ENCODE measurements around the gene ESYT3. TPM values are rescaled to one million over a fixed set of nuclear protein-coding genes. Genes with fewer than 3 reads are reported as not detected.
"Not testable (repeated sequence)": the region's sequence is repeated elsewhere in the genome, so short reads cannot be mapped to it uniquely, and the experiment has no call there.

Gene ESYT3
- total RNA-seq, 1 donor from 2014 or later, result 0.94 TPM

GRCh38 chr3:138408751-138409570, 25.5 kb upstream of the ESYT3 start:
- DNase-seq (ENCODE audit: low spot score), result no peak

DNA sequence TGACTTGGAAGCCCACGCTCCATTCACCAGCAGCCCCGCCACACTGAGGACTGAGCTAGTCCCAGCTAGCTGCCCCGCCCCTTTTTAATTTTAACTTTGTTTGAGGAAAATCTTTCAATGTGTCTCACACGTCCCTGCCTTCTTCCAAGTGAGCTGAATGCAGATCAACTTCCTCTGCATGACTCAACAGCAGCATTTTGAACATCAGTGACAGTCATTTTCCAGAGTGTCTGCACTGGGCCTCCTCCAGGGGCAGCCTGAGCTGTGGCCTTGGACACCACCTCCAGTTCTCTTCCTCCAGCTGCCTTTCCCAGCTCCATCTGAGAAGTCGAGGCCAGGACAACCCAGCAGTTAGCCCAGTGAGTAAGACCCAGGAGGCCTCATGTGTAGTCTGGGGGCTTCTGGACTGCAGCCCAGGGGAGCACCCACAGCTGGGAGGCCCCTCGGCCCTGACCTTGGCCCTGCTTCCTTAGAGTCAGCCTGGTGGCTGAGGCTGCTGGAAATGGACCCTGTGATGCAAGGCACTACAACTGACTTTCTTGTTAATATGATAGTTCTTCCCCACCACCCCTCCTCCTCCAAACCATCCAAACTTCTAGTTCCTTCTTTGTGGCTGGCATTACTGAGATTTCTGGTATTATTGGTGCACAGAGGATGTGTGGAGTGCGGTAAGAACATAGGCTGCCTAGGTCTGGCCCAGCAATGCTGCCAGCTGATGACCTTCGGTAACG, 21.4 kb upstream of the ESYT3 start:
- DNase-seq (ENCODE audit: low spot score), result no peak

GRCh38 chr3:138416236-138416635, 18.2 kb upstream of the ESYT3 start:
- not testable (repeated sequence) for DNase-seq (ENCODE audit: low spot score)

DNA sequence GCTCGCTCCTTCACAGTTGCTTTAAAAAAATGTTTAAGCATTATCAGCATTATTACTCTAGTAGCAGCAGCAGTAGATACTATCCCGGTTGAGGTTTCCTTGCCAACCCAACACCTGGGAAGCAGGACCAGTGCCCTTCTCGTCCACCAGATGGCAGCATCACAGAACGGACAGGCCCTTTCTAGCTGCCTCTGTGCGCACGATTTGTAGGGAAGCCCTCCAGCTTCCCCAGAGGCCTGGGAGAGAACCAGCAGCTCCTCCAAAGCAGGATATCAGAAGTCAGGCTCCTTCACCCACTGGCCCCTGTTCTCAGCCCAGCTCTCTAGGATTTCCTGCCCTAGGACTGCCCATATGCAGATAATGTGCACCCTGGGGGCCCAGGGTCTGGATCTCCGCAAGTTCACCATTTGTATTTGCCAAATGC, 16.8 kb upstream of the ESYT3 start:
- peak; percentile 80 for DNase-seq (ENCODE audit: low spot score)

DNA sequence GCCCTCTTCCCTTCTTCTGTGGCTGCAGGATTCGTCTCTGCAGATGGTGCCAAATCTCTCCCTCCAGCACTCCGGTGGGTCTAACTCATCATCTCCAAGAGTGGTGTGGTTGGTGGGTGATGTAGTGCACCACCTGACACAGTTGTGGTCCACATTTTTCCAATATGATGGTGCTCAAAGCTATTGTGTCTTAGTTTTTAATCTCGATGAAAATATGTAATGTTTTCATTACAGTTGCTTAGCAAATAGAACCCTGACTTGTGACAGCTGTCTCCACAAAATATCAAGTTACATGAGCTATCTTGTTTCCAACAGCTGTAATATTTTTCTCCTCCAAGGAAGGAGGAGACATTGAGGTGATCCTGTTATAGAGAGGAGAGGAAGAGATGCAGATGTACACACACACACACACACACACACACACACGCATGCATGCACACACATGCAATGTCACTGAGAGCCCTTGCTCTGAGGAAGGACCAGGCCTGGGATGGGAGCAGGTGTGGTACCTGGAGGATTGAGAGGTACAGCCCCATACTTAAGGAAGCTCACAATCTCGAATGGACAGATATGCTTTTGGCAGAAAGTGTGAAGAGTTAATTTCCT, 15.7 kb upstream of the ESYT3 start:
- DNase-seq (ENCODE audit: low spot score), result no peak

GRCh38 chr3:138423316-138423715, 11.1 kb upstream of the ESYT3 start:
- DNase-seq (ENCODE audit: low spot score), result no peak

DNA sequence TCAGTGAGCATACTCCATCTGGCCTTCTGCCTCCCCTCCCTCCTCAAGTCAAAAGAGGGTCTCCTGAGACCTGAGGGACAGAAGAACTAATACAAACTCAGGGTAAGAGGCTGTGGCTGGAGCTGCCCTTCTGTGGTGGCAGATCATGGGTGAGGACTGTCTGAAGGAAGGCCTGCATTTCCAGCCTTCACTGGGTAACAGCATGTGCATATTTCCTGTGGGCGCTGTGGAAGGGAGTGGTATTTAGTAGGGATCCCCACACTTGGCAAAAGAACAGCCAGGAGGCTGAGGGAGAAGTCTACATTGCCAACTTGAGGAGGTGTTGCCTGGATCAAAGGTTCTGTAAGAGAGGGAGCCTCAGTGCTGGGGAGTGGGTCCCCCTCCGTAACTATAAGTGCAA, 10.1 kb upstream of the ESYT3 start:
- DNase-seq (ENCODE audit: low spot score), result no peak

DNA sequence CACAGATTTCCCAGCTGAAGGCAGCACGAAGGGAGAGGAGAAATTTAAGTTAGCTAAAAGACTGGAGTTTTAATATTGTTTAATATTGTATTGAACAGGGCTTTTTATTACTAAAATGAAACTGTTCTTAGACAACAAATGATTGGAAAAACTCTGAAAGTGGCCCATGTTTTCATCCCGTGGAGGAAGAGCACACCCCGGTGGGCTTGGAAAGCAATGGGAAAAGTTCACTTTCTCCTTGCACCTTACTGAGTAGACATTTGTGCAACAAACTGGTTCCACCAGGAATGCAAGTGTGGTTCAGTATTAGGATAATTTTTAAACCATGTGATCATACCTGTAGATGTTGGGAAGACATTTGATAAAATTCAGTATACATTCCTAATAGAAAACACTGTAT, 8.2 kb upstream of the ESYT3 start:
- DNase-seq (ENCODE audit: low spot score), result no peak

DNA sequence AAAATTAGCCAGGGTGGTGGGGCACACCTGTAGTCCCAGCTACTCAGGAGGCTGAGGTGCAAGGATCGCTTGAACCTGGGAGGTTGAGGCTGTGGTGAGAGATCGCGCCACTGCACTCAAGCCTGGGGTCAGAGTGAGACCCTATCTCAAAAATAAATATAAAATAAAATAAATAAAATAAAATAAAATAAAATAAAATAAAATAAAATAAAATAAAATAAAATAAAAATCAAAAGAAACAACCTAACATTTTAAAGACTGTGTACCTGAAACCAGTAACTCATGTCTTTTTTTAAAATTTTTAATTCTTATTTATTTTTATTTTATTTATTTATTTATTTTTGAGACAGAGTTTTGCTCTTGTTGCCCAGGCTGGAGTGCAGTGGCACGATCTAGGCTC, 7.7 kb upstream of the ESYT3 start:
- not testable (repeated sequence) for DNase-seq (ENCODE audit: low spot score)

DNA sequence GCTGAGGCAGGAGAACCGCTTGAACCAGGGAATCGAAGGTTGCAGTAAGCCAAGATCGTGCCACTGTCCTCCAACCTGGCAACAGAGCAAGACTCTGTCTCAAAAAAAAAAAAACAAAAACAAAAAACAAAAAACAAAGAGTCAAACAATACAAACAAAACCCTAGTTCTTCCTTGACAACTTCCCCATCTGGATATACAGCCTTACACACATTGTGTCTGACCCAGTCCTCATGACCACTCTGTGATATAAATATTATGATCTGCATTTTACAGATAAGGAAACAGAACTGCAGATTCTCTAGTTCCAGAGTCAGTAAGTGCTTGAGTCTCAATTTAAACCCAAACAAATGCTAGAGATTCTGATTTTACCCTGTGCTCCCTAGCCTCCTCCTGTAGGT, 4.8 kb upstream of the ESYT3 start:
- DNase-seq (ENCODE audit: low spot score), result no peak

GRCh38 chr3:138432576-138433240, 1.7 kb upstream of the ESYT3 start:
- DNase-seq (ENCODE audit: low spot score), result no peak

- DNase-seq (ENCODE audit: low spot score), result no peak
These were observed 532 bp upstream of the ESYT3 start for GRCh38 chr3:138433892-138434275.

DNA sequence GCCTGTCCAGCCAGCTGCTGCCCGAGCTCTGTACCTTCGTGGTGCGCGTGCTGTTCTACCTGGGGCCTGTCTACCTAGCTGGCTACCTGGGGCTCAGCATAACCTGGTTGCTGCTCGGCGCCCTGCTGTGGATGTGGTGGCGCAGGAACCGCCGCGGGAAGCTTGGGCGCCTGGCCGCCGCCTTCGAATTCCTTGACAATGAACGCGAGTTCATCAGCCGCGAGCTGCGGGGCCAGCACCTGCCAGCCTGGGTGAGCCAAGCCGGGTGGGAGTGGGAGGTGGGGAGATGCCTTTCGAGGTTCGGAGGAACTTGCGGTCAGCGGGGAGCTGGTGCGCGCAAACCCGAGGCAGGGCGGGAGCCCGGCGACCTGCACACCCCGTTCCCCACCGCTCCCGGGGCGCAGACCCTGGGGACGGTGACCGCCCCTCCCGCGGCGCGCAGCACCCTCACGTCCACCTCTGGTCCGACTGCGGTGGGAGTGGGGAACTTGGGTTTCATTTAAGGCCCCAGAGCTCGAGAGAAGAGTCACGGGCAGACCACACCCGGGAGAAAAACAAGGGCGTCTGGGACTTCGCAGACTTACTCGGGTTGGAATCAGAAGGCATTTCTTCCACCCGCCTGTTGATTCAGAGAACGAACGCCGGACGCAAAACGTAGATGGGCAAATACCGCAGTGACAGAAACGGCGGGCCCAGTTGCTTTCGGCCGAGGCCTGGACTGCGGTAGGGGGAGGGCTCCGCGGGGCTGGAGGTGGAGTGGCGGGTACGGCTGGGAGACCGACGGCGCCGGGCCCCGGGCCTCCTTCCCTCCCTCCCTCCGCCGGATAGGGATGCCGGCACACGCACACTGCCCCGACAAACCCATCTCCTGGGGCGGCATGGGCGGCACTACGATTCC, 708 bp downstream of the ESYT3 start:
- DNase-seq (ENCODE audit: low spot score), result no peak

GRCh38 chr3:138435840-138436239, 1.4 kb downstream of the ESYT3 start:
- DNase-seq (ENCODE audit: low spot score), result no peak

GRCh38 chr3:138437281-138437680, 2.9 kb downstream of the ESYT3 start:
- no peak for DNase-seq (ENCODE audit: low spot score)

DNA sequence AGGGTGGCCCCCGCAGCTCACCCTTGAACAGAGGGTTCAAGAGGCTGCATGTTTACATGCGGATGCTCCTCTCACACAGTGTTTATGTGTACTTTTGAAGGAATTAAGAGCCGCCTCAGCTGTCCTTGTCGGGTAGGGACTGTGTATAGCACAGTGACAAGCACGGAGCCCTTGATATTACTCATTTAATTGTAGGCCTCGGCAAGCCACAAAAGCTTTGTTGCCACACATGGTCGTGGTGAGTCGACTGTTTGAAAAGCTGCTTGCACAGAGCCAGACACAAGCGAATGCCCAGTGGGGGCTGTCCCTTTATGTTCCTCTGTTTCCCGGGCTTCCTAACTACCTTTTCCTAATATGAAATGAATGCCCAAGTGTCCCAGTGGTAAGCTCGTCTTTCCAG, 4.5 kb downstream of the ESYT3 start:
- no peak for DNase-seq (ENCODE audit: low spot score)

DNA sequence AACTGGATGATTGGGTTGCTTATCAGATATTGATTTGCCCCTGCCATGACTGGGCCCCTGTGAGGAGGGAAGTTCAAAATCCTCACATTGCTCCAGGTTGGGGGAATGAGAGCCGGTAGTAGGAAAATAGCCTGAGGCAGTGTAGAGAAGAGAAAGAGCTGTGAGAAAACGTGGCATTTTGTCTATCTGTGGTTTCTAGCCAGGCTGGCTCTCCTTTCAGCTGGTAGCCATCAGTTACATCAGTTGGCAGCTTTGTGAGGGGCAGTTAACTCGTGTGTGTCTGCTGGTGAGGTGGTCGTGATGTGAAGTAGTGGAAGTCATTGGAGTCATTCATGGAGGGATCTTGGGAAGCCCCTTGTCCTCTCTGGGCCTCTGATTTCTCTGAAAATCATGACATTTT, 5.2 kb downstream of the ESYT3 start:
- no peak for DNase-seq (ENCODE audit: low spot score)

GRCh38 chr3:138440121-138440521, 5.7 kb downstream of the ESYT3 start:
- no peak for DNase-seq (ENCODE audit: low spot score)

GRCh38 chr3:138440596-138440995, 6.2 kb downstream of the ESYT3 start:
- DNase-seq (ENCODE audit: low spot score), result no peak

GRCh38 chr3:138441256-138441655, 6.8 kb downstream of the ESYT3 start:
- DNase-seq (ENCODE audit: low spot score), result no peak

GRCh38 chr3:138441742-138442141, 7.3 kb downstream of the ESYT3 start:
- DNase-seq (ENCODE audit: low spot score), result no peak
